ENCODE data around the gene CENPE. TPM values are rescaled to one million over a fixed set of nuclear protein-coding genes. Genes with fewer than 3 reads are reported as not detected.

CENPE gene, protein sequence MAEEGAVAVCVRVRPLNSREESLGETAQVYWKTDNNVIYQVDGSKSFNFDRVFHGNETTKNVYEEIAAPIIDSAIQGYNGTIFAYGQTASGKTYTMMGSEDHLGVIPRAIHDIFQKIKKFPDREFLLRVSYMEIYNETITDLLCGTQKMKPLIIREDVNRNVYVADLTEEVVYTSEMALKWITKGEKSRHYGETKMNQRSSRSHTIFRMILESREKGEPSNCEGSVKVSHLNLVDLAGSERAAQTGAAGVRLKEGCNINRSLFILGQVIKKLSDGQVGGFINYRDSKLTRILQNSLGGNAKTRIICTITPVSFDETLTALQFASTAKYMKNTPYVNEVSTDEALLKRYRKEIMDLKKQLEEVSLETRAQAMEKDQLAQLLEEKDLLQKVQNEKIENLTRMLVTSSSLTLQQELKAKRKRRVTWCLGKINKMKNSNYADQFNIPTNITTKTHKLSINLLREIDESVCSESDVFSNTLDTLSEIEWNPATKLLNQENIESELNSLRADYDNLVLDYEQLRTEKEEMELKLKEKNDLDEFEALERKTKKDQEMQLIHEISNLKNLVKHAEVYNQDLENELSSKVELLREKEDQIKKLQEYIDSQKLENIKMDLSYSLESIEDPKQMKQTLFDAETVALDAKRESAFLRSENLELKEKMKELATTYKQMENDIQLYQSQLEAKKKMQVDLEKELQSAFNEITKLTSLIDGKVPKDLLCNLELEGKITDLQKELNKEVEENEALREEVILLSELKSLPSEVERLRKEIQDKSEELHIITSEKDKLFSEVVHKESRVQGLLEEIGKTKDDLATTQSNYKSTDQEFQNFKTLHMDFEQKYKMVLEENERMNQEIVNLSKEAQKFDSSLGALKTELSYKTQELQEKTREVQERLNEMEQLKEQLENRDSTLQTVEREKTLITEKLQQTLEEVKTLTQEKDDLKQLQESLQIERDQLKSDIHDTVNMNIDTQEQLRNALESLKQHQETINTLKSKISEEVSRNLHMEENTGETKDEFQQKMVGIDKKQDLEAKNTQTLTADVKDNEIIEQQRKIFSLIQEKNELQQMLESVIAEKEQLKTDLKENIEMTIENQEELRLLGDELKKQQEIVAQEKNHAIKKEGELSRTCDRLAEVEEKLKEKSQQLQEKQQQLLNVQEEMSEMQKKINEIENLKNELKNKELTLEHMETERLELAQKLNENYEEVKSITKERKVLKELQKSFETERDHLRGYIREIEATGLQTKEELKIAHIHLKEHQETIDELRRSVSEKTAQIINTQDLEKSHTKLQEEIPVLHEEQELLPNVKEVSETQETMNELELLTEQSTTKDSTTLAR (N-terminal part only)
- total RNA-seq, result 25.4 TPM in 2 replicates

GRCh38 chr4:103198111-103198765 lies at the start of gene CENPE:
Gene CENPE, minus strand, starts transcription at chr4:103198343. Its CDS starts 24 bp downstream, at chr4:103198319.

DNA sequence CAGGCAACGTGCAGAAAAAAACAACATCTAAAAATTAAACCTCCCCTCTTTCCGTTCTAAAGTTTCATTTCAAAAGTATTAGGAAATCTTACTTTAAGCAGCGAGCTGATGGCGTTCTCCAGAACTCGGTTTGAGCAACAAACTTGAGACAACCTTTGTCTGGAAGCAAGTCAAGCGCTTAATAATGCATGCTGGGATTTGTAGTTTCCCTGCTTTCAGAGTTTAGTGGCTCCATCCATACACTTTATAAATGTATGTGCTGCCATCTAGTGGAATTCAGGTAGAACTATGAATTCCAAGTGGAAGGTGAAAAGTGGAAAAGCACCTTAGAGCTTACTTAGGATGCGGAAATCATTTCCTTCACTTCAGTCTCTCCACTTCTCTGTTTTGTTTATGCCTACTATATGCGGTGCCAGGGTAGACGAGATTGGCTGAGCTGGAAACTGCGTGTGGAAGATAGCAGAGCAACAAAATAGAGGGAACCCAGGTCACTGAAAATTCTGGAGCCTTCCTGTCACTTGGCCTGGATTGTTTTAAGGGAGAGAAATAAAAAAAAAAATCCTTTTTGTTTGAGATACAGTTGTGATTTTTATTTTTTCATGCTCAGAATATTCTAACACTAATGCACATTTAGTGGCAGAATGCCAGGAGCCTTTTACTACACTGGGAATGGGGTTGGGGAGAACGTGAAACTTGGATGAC lies 98.3 kb downstream of the CENPE start, which contains the start of gene BDH2:
Gene BDH2, minus strand, starts transcription at position 144 of the 702 bp plus-strand sequence. CDS start 3,580 bp downstream, outside the sequence.

DNA sequence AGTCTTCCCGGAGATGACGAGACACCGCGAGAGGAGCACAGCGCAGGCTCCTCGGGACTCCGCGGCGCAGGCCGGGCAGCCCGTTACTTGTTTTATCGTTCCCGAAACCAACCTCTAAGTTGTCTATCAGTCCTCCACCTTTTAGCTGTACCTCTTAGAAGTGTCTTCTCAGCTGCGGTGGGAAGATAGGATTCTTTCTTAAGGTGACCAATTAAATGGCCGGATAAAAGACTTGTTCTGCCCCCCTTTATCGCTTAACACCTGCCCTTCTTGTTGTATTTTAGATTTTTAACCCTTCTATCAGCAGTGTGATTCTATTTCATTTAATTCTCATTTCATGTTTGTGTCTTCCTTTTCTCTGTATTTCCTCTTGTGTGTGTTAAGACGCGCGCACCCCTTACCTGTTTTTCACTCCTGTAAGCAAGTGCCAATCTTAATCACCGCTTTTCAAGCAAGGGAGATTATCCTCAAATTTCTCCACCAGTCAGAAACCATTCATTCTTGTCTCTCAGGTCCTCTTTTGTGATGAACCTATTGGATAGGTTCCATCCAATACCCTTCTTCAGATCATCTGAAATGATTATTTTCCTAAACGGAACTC lies 121.3 kb downstream of the CENPE start, which contains the start of gene SLC9B2:
Gene SLC9B2, minus strand, starts transcription at position 15 of the 601 bp plus-strand sequence. CDS start 9,211 bp downstream, outside the sequence.

Other genes starting within 250 kb of the CENPE start
- gene SLC9B1, start 178.6 kb downstream of the CENPE start, total RNA-seq, result 0.59 and 0.73 TPM in 2 replicates
- 27.6 and 28.7 TPM in 2 replicates for gene SLC9B2, start 121.6 kb downstream of the CENPE start, total RNA-seq
- 22.1 and 31.2 TPM in 2 replicates for gene BDH2, start 98.5 kb downstream of the CENPE start, total RNA-seq